ENCODE results near the gene MICALL2. TPM values are rescaled to one million over a fixed set of nuclear protein-coding genes. Genes with fewer than 3 reads are reported as not detected.

Gene MICALL2
- total and polyA plus RNA-seq, 2 donors from 2014 or later = 16.6 to 53.4 TPM

DNA sequence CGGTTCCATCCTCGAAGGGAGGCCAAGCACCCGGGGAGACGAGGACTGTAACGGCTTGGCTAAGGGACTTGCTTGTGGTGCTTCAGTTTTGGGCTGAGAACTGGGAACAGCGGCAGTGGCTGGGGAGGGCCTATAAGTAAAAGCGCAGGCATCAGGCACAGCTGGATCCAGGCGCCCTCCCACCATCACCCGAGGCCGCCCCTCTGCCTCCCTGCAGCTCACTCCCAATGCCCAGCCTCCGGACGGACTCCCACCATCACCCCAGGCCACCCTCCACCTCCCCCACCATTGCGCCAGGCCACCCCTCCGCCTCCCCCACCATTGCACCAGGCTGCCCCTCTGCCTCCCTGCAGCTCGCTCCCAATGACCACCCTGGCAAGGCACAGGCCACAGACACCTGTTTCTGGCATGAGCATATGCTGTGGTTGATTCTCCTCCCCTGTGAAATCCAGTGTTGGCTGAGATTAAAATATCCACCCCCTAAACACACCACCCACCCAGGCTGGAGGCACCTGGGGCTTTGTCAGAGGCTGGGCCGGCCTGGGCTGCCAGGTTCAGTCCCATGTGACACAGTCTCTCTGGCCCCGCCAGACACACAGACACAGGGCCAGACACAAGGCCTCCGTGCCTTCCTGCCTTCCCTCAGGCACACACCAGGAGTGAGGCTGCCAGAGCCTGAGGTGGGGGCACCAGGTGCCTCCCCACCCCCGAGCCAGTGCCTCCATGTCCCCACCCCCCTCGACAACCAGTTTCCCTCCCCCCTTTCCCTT is 16.7 kb downstream of the MICALL2 start:
- intact Hi-C loops (cut with DNase I) = no loop called here
- FAIRE-seq (no peak), DNase-seq (no peak)
- H3K36me3 ChIP-seq (ENCODE audit: control insufficient read depth in 2 of 3, insufficient read depth in 3 of 3, low read length in 3 of 3) = peaks cover 0 to 5% (median 3%) of the 10 kb centered on the region in 3 donors
- H3K9me3 ChIP-seq (ENCODE audit: control insufficient read depth in 2 of 3, insufficient read depth in 1 of 3, low read length in 3 of 3) = peaks cover 0 to 3% (median 0%) of the 10 kb centered on the region in 3 donors
- no peak overlapping the region for H3K4me3 ChIP-seq (ENCODE audit: low read length in 3 of 3)
- peaks cover 2% of the 10 kb centered on the region for H3K27me3 ChIP-seq (ENCODE audit: control insufficient read depth, insufficient read depth, low read length)
- no peak overlapping the region for H3K9ac ChIP-seq (ENCODE audit: low read length in 3 of 3)
- H3K27ac ChIP-seq (ENCODE audit: low read depth in 2 of 2, low read length in 2 of 2) = no peak overlapping the region
- H3K4me1 ChIP-seq (ENCODE audit: control insufficient read depth in 2 of 3, insufficient read depth in 2 of 3, low read depth in 1 of 3, low read length in 3 of 3) = no peaks in the 10 kb centered on the region
- TF ChIP-seq CTCF (IDR thresholded peaks at IDR 0.05; ENCODE audit: borderline replicate concordance, extremely low read depth, insufficient read depth) = no peak

- no peaks in the 10 kb centered on the region for H3K4me1 ChIP-seq (ENCODE audit: control insufficient read depth in 2 of 3, insufficient read depth in 2 of 3, low read depth in 1 of 3, low read length in 3 of 3)
- no peak overlapping the region for H3K9ac ChIP-seq (ENCODE audit: low read length in 3 of 3)
- no peak for TF ChIP-seq CTCF (IDR thresholded peaks at IDR 0.05; ENCODE audit: borderline replicate concordance, extremely low read depth, insufficient read depth)
- peaks cover 2% of the 10 kb centered on the region for H3K27me3 ChIP-seq (ENCODE audit: control insufficient read depth, insufficient read depth, low read length)
- peaks cover 0 to 5% (median 3%) of the 10 kb centered on the region in 3 donors for H3K36me3 ChIP-seq (ENCODE audit: control insufficient read depth in 2 of 3, insufficient read depth in 3 of 3, low read length in 3 of 3)
- intact Hi-C loops (cut with DNase I) = no loop called here
- H3K9me3 ChIP-seq (ENCODE audit: control insufficient read depth in 2 of 3, insufficient read depth in 1 of 3, low read length in 3 of 3) = peaks cover 0 to 3% (median 0%) of the 10 kb centered on the region in 3 donors
- FAIRE-seq = no peak
- H3K4me3 ChIP-seq (ENCODE audit: low read length in 3 of 3) = no peak overlapping the region
- H3K27ac ChIP-seq (ENCODE audit: low read depth in 2 of 2, low read length in 2 of 2) = no peak overlapping the region
- DNase-seq = no peak
Measured at GRCh38 chr7:1441615-1442354, 17.5 kb downstream of the MICALL2 start.

DNA sequence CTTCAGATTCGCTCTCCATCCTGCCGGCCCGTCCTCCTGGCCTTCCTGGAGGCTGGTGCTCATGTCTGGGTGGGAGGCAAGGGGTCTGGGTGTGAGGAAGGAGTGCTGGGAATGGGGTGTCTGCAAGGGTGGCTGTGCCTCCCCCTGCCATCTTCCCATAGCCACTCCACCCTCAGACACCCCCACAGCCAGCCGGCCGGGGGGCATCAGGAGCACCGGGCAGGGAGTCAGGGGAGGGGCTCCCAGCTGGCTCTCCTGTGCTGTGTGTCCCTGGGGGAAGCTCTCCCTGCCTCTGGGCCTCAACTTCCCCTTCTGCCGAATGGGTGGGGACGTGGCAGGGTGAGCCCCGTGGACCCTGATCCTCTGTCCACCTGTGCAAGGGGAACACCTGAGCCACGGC is 18.6 kb downstream of the MICALL2 start:
- H3K36me3 ChIP-seq (ENCODE audit: control insufficient read depth in 2 of 3, insufficient read depth in 3 of 3, low read length in 3 of 3) = peaks cover 0 to 5% (median 3%) of the 10 kb centered on the region in 3 donors
- no peak overlapping the region for H3K9ac ChIP-seq (ENCODE audit: low read length in 3 of 3)
- H3K27me3 ChIP-seq (ENCODE audit: control insufficient read depth, insufficient read depth, low read length) = peaks cover 2% of the 10 kb centered on the region
- H3K27ac ChIP-seq (ENCODE audit: low read depth in 2 of 2, low read length in 2 of 2) = no peak overlapping the region
- H3K4me1 ChIP-seq (ENCODE audit: control insufficient read depth in 2 of 3, insufficient read depth in 2 of 3, low read depth in 1 of 3, low read length in 3 of 3) = no peaks in the 10 kb centered on the region
- DNase-seq (no peak), FAIRE-seq (no peak)
- intact Hi-C loops (cut with DNase I) = no loop called here
- H3K9me3 ChIP-seq (ENCODE audit: control insufficient read depth in 2 of 3, insufficient read depth in 1 of 3, low read length in 3 of 3) = peaks cover 0 to 3% (median 0%) of the 10 kb centered on the region in 3 donors
- TF ChIP-seq CTCF (IDR thresholded peaks at IDR 0.05; ENCODE audit: borderline replicate concordance, extremely low read depth, insufficient read depth) = no peak
- H3K4me3 ChIP-seq (ENCODE audit: low read length in 3 of 3) = no peak overlapping the region
